ENCODE results near the gene GABRB1.

DNA sequence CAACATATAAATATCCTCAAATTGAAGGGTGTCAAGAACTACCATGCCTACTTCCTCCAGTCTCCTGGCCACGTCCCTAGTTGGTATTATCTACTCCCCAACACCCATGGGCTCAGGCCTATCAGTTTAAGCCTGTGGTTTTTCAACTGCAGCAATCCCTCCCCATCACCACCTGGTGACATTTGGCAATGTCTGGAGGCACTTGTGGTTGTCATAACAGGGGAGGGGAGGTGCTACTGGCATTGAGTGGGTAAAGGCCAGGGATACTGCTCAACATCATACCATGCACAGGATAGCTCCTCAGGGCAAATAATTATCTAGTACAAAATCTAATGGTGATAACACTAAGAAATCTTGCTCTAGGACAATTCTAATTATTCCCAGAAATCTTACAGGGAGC, 336.8 kb downstream of the GABRB1 start:
- TF ChIP-seq EZH2 (IDR thresholded peaks at IDR 0.05) (no peak), POLR2AphosphoS5 (IDR thresholded peaks at IDR 0.05; ENCODE audit: borderline replicate concordance, low read depth, low read length) (no peak)

Data from SK-N-MC (cell line).